GM18867 (cell line): Measurements from ENCODE around the gene PDK2.

Source experiments
- ATAC-seq: cut with Tn5 transposase; IDR thresholded peaks from one replicate; pipeline ENCODE4 v1.9.1; 2021; ENCODE audit warnings: mild to moderate bottlenecking, moderate library complexity; ENCODE audit not compliant: unreplicated experiment

PDK2 gene

DNA sequence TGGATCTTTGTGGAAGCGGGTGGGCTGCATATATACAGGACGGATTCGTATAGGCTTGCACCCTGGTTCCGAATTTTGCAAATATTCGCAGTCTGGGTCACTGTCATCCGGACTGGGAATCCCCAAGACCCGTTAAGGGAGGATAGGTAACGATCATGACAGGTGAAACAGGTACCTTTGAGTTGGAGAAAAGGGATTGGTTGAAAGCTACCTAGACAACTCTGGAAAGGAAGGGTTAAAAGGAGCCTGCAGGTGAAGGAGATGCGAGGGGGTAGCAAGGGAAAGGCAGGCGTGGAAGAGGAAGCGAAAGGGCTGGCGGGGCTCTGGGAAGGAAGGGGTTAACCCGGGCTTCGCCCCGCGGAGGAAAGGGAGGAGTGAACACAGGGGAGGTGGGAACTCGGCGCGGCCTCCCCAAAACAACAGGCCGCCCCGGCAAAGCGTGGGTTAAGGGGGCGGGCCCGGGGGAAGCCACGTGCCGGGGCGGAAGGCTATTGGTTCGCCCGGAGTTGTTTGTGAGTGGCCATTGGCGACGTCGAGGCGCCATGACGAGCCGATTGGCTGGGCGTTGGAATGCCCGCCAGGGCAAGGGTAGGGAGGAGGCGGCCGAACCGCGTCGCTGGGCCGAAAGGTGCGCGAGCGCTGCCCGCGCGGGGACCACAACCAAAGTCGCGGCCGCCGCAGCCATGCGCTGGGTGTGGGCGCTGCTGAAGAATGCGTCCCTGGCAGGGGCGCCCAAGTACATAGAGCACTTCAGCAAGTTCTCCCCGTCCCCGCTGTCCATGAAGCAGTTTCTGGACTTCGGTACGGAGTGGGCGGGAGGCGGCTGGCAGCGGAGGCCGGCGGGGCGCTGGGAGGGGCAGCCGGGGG is at the start of gene PDK2:
Gene PDK2 (plus strand): TSS at position 599 of the 867 bp plus-strand sequence. CDS start 85 bp downstream, at position 684.
- peak; percentile 87 for ATAC-seq

DNA sequence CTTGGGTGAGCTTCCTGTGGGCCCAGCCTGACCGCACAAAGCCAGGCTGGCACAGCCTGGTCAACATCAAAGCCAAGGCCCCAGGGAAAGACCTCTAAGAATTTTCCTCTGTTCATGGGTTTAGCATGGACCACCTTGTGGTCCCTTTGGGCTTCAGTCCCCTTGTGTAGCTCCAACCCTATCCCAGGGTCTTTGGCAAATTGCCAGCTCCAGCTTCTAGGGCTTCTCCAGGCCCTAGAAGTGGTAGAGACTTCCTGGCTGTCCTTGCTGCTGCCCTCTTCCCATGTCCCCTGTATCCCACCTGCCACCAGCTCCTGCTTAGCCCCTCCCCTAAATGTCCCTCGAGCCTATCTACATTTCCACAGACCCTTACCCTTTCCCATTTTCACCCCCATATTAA is 49.0 kb upstream of the PDK2 start:
- ATAC-seq = no peak

DNA sequence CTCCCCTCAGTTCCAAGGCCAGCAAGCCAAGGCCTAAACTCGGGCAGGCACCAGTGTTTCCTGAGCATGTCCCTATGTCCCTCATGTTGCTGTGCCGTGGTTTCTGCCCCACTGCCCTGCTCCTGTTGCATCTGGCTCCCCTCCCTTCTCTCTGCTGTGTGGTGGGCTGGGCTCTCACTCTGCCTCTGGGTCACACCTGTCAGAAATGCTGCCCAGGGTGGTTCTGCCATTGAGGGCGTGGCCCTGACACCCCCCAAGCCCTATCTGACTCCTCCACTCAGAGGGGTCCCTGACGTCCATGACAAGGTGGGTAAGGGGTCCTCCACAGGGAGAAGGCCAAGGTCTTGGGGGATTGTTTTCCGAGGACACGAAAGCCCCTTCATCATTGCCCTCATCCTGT is 48.5 kb upstream of the PDK2 start:
- ATAC-seq = no peak

DNA sequence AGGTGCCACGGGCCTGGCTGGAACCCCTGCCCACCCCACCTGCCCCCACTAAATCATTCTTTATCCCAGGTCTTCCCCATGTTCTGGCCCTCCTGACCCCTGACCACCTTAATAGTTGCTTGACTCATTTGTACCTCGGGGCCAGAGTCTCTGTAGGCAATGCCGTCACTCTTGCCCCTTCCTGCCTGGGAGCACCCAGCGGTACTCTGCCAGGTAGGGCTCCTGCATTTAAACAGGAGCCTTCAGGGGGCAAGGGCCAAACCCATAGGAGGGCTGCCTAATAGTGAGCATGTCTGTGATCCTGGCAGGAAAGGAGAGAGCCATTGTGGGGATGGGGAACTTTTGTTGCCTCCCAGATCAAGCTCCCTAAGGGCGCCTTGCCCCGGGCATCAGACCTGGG is 48.1 kb upstream of the PDK2 start:
- no peak for ATAC-seq

DNA sequence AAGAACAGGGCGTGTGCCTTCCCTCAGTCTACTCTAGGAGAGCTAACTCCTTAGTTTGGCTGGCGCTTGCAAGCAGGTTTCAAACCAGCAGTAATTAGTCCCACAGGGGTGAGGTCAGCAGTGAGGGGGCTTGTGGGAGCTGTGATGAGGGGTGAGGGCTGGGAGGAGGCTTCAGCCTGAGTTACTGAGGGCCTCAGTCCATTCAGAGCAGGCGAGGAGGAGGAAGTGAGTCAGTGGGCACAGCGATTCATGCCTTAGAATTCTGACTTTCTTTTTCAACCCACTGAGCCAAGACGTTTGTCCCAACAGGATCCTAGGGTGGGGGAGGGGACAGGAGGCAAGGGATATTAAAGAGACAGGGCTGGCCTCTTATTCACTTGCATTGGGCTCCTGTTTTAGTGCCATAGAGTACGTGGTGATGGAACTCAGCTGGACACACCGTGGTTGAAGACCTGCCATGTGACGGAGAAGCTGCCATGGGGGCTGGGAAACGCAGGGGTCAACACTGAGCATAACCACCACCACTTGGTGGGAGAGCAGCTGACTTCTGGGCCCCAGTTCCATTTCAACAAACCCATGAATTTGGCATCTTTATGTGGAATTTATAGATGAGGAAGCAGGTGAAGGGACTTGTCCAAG is 47.5 kb upstream of the PDK2 start:
- no peak for ATAC-seq

DNA sequence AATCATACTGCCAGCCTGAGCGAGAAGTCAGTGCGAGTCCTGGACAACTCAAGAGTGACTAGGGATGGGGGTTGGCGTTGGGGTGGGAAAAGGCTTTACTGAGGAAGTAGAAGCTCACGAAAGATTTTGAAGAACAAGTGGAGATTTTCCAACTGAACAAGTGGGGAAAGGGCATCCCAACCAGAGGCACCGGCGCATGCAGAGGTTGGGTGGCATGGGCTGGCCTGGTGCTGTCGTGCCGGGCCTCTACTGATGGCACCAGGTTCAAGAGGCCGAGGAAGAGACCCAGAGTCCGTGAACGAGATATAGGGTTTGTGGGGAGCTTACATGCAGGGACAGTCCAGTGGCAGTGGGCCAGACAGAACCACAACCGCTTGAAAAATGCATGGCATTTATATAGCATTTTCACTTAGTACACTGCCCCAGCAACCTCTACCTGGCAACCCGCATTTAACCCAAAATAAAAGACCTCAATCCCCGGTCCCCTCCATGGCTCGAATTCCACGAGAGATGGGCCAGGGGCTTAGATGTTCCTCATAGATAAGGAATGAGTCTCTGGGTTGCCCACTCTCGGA is 46.9 kb upstream of the PDK2 start:
- ATAC-seq = no peak

DNA sequence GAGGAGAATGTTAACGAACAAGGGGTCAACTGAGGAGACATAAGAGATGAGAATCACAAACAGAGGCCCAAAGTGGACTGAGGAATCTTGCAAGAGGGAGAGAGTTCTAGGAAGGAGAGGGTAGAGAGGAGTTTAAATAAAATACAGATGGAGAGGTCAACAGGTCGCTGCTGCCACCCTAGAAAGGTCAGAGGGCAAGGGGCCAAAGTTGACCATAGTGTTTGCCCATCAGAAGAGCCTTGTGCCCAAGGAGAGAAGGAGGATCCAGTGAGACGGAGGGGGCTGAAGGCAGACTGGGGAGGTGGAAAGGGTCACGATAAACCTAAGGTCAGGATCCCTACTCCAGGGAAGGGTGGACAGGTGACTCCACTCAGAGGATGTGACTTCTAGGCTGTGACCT is 46.2 kb upstream of the PDK2 start:
- no peak for ATAC-seq

DNA sequence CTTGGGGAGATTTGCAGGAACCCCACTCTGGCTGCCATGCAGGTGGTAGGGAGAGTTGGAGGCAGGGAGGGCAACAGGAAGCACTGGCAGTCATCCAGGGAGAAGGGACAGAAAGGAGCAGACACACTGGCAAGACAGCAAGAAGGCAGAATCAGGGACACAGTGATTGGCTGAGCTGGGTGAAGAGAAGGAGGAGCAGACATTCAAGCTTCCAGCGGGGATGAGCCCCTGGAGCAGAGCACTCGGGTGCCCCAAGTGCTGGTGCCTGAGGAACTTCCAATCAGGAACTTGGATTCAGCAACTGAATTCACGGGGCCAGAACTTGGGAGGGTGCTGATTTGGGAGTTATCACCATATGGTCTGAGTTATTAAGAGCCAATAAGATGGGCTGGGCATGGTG is 45.5 kb upstream of the PDK2 start:
- no peak for ATAC-seq

DNA sequence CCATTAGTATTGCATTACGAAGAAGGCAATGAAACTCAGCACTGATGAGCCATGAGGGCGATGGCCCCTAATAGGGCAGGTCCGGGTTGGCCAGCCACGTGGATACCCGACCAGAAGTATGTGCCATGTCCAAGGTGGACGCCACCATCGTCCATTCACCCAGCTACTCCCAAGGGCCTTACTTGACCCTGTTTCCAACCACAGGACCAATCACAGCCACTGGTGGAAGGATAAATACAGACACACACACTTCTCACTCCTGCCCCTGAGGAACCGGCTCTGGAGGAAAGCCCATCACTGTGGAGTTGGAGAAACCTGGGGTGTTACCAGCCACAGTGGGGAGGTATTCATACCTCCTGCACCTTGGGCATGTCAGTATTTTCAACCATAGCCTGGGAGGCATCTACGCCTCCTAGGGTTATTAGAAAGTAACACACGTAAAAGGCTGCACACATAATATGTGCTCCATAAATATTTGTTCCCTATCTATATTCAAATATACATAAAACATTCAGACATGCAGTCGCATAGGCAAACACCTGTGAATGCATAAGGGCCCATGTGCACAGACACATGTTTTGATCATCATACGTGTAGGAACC is 44.6 kb upstream of the PDK2 start:
- no peak for ATAC-seq

DNA sequence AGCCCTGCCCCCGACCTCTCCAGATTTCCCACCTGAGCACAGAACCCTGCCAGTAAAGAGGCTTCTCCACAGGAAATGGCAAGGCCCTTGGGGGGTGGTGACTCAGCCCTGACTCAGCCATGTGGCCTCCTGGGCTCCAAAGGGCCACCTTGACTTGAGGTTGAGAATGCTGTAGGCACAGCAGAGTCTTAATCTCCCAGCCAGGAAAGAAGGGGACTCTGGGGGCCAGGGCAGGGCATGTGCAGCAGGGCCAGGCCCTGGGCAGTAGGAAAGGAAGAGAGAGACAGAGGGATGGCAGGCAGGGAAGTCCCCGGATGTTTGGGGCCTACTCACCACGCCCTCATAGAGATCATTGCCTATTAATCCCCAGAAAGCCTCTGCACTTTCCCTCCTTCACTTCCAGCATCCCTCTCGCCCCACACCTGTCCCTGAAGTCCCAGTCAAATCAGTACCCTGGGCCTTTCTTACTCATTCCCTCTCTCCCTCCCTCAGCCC is 44.0 kb upstream of the PDK2 start:
- ATAC-seq = no peak

DNA sequence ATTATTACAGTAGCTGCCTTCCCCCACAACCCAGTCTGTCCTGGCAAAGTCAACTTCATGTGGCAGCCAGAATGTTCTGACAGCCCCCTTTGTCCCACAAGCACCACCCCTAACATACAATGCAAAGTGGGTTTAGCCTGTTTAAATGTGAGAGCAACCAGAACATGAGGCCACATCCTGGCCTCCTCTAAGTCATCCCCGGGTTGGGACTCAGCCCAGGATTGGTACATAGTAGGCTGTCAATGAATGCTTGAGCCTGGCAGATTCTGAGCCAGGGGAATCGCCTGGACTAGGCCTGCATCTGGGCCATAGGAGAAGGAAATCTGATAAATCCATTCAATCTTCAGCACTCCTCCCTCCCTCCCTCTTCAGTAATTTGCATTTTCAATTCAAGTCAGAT is 43.5 kb upstream of the PDK2 start:
- ATAC-seq = no peak

DNA sequence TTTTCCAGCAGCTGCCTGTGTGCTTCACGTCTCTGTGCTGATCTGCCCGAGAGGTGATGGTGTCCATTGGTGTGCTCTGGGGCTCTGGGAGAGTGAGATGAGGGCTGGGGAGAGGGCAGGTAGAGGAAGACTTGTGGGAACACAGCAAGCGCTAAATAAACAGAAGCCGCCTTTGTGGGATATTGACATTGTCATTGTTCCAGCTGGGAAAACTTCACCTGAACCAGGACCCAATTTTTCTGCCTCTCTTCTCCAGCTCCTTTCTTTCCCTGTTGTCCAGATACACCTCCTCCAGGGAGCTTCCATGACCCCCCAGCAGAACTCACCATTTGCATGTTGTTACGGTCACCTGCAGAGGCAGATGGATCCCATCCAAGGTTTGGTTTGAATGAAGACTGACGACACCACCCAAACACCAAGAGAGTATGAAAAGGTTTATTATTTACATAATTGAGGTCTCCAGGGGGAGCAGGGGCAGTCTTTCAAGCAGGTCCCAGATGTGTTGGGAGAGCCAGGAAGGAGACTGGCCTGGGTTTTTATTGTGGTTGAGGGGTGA is 42.8 kb upstream of the PDK2 start:
- ATAC-seq = no peak

DNA sequence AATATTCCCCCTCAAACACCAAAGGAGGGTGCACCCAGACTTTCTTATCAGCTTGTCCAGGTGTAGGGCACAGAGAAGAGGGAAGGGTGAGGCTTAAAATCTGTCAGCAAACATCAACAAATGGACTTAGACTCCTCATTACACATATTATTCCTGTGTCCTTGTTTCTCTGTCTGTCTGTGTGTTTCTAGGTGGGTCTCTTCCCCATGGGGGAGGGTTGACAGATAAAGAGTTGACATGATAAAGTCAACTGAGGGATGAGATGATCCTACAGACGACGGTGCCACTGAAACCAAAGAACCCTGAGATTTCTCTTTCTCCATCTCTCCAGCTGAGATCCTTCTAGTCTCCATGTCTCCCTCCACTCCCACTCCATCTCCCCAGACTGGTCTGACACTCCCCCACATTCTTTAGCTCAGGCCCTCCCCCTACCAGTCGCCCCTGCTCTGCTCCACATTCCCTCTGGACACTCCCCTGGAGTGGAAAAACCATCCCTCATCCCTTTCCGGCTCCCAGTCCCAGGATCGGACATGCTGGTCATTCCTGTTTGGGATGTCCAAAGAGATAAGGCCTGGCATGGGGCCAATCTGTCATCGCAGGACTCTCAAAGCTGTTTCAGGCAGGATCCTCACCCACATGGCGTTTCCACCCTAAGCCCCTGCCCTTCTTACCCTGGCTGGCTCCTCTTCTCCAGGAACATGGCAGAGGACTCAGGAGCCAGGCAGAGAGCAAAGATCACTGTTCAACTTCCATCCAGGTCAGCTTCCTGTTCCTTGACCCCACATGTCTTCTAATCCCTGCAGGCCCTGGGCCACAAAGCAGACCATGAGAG is 42.1 kb upstream of the PDK2 start:
- ATAC-seq = no peak

DNA sequence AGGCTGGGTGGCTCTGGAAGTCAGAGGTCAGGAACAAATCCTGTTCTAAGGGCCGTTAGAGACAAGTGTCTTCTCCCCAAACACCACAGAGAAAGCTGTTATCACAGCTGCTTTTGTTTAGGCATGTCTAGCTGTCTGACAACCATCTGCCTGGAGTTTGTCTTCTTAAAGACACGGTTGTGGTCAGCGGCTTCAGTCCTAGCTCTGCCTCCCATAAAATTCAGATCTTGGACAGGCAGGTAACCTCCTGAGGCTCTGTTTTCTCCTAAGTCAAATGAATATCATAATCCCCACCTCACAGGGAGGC is 41.5 kb upstream of the PDK2 start:
- no peak for ATAC-seq

DNA sequence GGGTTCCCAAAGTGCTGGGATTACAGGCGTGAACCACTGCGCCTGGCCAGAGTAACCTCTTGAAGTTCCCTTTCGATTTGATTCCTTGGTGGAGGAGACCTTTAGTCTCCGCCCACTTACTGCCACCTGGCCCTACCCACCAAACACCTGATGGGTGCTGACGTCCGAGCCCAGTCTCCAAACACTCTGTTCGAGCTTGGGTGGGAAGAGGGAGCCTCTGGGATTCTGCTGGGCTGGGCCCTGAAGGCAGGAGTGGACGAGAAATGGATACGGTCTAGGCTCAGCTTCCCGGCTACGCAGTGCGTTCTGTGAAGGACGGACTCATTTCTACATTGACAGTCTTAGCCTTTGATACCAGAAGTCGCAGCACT is 40.1 kb upstream of the PDK2 start:
- ATAC-seq = no peak

DNA sequence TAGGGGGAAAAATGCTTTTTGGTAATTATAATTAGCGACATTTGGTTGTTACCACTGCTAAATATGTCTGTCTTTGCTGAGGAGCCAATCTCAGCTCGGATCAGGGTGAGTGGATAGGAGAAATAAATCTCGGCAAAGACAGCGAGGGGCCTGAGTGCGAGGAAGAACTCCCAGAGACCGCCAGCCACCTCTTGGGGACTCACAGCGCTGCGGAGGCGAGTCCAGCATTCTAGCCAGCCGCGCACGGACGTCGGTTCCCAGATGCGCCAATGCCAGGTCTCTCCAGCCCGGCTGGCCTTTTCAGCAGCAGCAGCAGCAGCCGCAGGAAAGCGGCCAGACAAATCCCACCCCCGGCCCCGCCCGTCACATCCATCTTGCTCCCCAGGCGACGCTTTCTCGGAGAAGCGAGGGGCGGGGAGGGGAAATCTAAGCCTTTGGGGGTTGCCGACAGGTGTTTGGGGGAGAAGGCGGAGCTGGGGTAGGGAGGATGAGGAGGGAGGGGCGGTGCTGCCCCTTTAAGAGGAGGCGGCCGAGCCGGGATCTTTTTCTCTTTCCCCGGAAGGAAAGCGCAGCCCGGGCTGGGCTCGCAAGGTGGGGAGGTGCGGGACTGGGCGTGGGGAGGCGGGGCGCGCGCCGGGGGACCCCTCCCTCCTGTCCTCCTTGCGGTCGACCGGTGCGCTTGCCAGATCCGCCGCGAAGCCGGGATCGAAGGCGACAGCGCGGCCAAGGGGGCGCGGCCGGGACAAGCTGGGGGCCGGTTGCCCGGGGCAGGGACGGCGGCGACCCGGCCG is 39.5 kb upstream of the PDK2 start, which contains the start of gene ITGA3:
Gene ITGA3 (plus strand): TSS at position 685 of the 791 bp plus-strand sequence. CDS start 330 bp downstream, outside the sequence.
- peak; percentile 55 for ATAC-seq

DNA sequence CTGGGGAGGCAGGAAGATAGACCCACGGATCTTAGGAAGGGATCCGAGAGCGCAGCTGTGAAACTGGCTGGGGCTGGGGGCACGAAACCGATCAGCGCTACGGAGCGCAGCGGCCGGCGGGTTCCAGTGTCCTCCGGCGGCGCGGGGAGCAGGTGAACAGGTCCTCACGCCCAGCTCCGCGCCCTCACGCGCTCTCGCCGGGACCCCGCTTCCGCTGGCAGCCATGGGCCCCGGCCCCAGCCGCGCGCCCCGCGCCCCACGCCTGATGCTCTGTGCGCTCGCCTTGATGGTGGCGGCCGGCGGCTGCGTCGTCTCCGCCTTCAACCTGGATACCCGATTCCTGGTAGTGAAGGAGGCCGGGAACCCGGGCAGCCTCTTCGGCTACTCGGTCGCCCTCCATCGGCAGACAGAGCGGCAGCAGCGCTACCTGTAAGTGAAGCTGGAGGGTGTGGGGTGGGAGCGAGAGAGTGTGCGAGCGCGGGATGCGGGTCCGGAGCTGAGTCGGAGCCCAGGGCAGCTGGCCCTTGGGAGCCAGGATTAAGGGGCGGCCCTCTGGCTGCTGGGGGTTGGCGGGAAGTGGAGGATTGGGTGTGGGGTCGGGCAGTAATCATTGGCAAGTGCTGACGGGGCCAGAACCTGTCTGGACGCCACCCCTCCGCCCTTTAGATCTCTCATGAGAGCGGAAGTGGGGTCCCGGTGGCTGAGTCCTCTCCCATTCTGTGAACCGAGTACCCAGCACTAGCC is 38.8 kb upstream of the PDK2 start:
- peak; percentile 58 for ATAC-seq

DNA sequence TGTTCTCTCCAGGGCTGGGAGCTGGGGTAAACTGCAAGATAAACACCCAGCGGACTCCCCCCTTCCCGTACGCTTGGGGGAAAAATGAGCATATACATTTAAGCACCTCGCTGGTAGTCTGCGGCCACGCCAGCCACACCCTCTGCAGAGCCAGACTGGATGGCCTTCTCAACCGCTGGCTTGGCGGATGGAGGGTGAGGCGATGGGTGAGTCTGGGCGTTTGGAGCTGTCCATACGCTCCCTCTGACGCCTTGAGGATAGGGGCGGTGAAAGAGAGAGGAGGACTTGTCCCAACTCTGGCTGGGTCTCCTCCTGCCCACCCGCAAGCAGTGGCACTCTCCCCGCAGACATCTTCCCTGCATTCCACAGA is 38.2 kb upstream of the PDK2 start:
- no peak for ATAC-seq

DNA sequence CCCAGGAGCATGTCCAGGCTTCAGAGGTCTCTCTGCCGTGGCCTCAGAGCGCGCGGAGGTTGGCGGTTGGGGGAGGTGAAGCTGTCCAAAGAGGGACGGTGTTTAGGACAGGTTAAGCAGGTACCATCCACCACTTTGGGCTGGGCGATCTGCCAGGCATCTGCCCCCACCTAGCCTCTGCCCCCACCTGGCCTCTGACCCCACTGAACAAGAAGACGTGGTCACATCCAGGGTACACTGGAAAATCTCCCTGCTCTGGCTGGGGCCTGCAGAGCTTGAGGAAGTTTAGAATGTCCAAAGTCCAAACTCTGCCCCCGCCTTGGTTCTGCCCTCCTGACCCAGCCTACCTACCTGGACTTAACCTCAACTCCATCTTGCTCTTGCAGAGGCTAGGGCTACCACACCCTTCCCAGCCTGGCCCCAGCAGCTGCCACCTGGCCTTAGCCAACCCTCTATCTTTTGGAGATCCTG is 37.6 kb upstream of the PDK2 start:
- no peak for ATAC-seq
